GM21737 (cell line): ENCODE measurements around the gene BHLHE40.
A peak's percentile ranks its signal among the peaks of the same experiment; 100 is the strongest.
"Not testable (repeated sequence)": the region's sequence is repeated elsewhere in the genome, so short reads cannot be mapped to it uniquely, and the experiment has no call there.

Experiments used
- ATAC-seq: cut with Tn5 transposase; IDR thresholded peaks from one replicate; pipeline ENCODE4 v1.9.1; 2021; ENCODE audit warnings: mild to moderate bottlenecking, moderate library complexity; ENCODE audit not compliant: unreplicated experiment

The BHLHE40 gene

GRCh38 chr3:4959180-4959579, 20.1 kb upstream of the BHLHE40 start:
- ATAC-seq = no peak

- ATAC-seq = not testable (repeated sequence)
Observed at GRCh38 chr3:4961865-4962264, 17.4 kb upstream of the BHLHE40 start.

- no peak for ATAC-seq
Observed at GRCh38 chr3:4963669-4964570, 15.3 kb upstream of the BHLHE40 start.

GRCh38 chr3:4966006-4966405, 13.2 kb upstream of the BHLHE40 start:
- ATAC-seq = not testable (repeated sequence)

- ATAC-seq = not testable (repeated sequence)
Observed at GRCh38 chr3:4967683-4968082, 11.6 kb upstream of the BHLHE40 start.

- not testable (repeated sequence) for ATAC-seq
Observed at GRCh38 chr3:4971437-4971836, 7.8 kb upstream of the BHLHE40 start.

GRCh38 chr3:4971838-4972237, 7.4 kb upstream of the BHLHE40 start:
- ATAC-seq = no peak

GRCh38 chr3:4972652-4973643, 6.3 kb upstream of the BHLHE40 start:
- ATAC-seq = peak; percentile 18

GRCh38 chr3:4974154-4974553, 5.1 kb upstream of the BHLHE40 start:
- no peak for ATAC-seq

- ATAC-seq = no peak
Observed at GRCh38 chr3:4976109-4976508, 3.1 kb upstream of the BHLHE40 start.

GRCh38 chr3:4977001-4977852, 2.0 kb upstream of the BHLHE40 start:
- peak; percentile 39 for ATAC-seq

GRCh38 chr3:4977853-4978203, 1.4 kb upstream of the BHLHE40 start:
- no peak for ATAC-seq

GRCh38 chr3:4978204-4978965, 852 bp upstream of the BHLHE40 start:
- ATAC-seq = peak; percentile 35

GRCh38 chr3:4978966-4979427, 240 bp upstream of the BHLHE40 start:
- ATAC-seq = peak; percentile 41

GRCh38 chr3:4980229-4981203, 1.3 kb downstream of the BHLHE40 start:
- no peak for ATAC-seq

- ATAC-seq = no peak
Observed at GRCh38 chr3:4981294-4981664, 2.0 kb downstream of the BHLHE40 start.

GRCh38 chr3:4981665-4982494, 2.6 kb downstream of the BHLHE40 start:
- no peak for ATAC-seq
